Activated CD4-positive, alpha-beta T cell treated with anti-CD3 and anti-CD28 coated beads, Interleukin-2, amount 10 ng/mL, durations not matched to agents 24 days and 14 days (primary cell): ENCODE data around the gene COPS7A. TPM values are rescaled to one million over a fixed set of nuclear protein-coding genes. Genes with fewer than 3 reads are reported as not detected.

Experiments used
- total RNA-seq: library from RNA; stranded (reverse); gene quantifications from 2 replicates; pipeline ENCODE4 v1.2.3, GENCODE V29; 2022

COPS7A gene
- total RNA-seq, 1 donor from 2014 or later: 44.8 TPM

Other genes starting within 250 kb of the COPS7A start
- gene MRPL51, start 230.8 kb upstream of the COPS7A start, total RNA-seq: 277 and 280 TPM in 2 replicates
- 104 and 106 TPM in 2 replicates for gene NCAPD2, start 229.9 kb upstream of the COPS7A start, total RNA-seq
- 4,585 and 4,599 TPM in 2 replicates for gene GAPDH, start 189.5 kb upstream of the COPS7A start, total RNA-seq
- gene IFFO1, start 168.0 kb upstream of the COPS7A start, total RNA-seq: 16.0 and 16.9 TPM in 2 replicates
- 192 and 193 TPM in 2 replicates for gene NOP2, start 155.8 kb upstream of the COPS7A start, total RNA-seq
- 356 and 363 TPM in 2 replicates for gene CHD4, start 116.7 kb upstream of the COPS7A start, total RNA-seq
- gene LPAR5, start 88.1 kb upstream of the COPS7A start, total RNA-seq: 3.3 and 4.2 TPM in 2 replicates
- gene ACRBP, start 76.6 kb upstream of the COPS7A start, total RNA-seq: 0.47 and 0.64 TPM in 2 replicates
- 13.7 and 15.8 TPM in 2 replicates for gene ING4, start 60.9 kb upstream of the COPS7A start, total RNA-seq
- 83.6 and 84.4 TPM in 2 replicates for gene ZNF384, start 34.7 kb upstream of the COPS7A start, total RNA-seq
- gene PIANP, start 23.2 kb upstream of the COPS7A start, total RNA-seq: 0.09 TPM in 1 of 2 replicates, not detected in the other
- gene MLF2, start 29.1 kb downstream of the COPS7A start, total RNA-seq: 163 and 180 TPM in 2 replicates
- 245 and 267 TPM in 2 replicates for gene PTMS, start 42.3 kb downstream of the COPS7A start, total RNA-seq
- gene LAG3, start 48.5 kb downstream of the COPS7A start, total RNA-seq: 253 and 269 TPM in 2 replicates
- 264 and 271 TPM in 2 replicates for gene CD4, start 65.5 kb downstream of the COPS7A start, total RNA-seq
- 0.21 and 0.43 TPM in 2 replicates for gene GPR162, start 97.8 kb downstream of the COPS7A start, total RNA-seq
- gene P3H3, start 104.4 kb downstream of the COPS7A start, total RNA-seq: 4.1 and 4.7 TPM in 2 replicates
- 1.6 and 1.7 TPM in 2 replicates for gene GNB3, start 116.9 kb downstream of the COPS7A start, total RNA-seq
- 32.6 and 33.7 TPM in 2 replicates for gene CDCA3, start 127.2 kb downstream of the COPS7A start, total RNA-seq
- gene USP5, start 128.1 kb downstream of the COPS7A start, total RNA-seq: 121 TPM in 2 replicates
- gene TPI1, start 143.5 kb downstream of the COPS7A start, total RNA-seq: 1,614 and 1,630 TPM in 2 replicates
- gene SPSB2, start 149.3 kb downstream of the COPS7A start, total RNA-seq: 3.4 TPM in 2 replicates
- gene LRRC23, start 180.8 kb downstream of the COPS7A start, total RNA-seq: 6.3 and 6.6 TPM in 2 replicates
- gene ENO2, start 190.5 kb downstream of the COPS7A start, total RNA-seq: 202 and 206 TPM in 2 replicates
- 61.6 and 66.8 TPM in 2 replicates for gene ATN1, start 203.9 kb downstream of the COPS7A start, total RNA-seq
- not detected in 2 replicates for gene RNU7-1, start 219.8 kb downstream of the COPS7A start, total RNA-seq
- gene C12orf57, start 220.0 kb downstream of the COPS7A start, total RNA-seq: 168 and 174 TPM in 2 replicates
- 349 and 355 TPM in 2 replicates for gene PTPN6, start 227.3 kb downstream of the COPS7A start, total RNA-seq
- 474 and 487 TPM in 2 replicates for gene PHB2, start 246.6 kb downstream of the COPS7A start, total RNA-seq
- 129 and 131 TPM in 2 replicates for gene EMG1, start 246.9 kb downstream of the COPS7A start, total RNA-seq